Stimulated activated CD8-positive, alpha-beta memory T cell treated with anti-CD3 and anti-CD28 coated beads, Interleukin-4, amount 100 ng/mL, for 48 hours (primary cell): Measurements from ENCODE around the gene SPOCK3.
"Not testable (repeated sequence)": the region's sequence is repeated elsewhere in the genome, so short reads cannot be mapped to it uniquely, and the experiment has no call there.

Experiments used
- DNase-seq: peaks from one replicate; pipeline ENCODE4 v3.0.0-alpha.2; 2020

The SPOCK3 gene

DNA sequence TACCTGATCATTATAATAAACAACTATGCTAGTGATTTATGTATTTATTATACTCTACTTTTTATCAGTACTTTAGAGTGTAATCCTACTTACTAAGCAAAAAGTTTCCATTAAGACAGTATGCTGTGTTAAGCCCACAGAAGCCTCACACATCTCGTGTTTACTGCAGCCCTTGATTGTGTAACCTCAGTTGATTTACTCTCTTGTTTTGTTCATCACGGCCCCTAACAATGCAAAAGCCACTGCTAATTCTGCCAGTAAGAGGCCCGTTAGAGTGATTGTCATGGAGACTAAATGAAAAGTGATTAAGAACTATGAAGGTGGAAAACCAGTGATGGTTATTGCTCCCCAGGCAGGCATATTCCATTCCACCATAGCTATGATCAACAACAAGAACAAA is 436.2 kb downstream of the SPOCK3 start:
- no peak for DNase-seq

DNA sequence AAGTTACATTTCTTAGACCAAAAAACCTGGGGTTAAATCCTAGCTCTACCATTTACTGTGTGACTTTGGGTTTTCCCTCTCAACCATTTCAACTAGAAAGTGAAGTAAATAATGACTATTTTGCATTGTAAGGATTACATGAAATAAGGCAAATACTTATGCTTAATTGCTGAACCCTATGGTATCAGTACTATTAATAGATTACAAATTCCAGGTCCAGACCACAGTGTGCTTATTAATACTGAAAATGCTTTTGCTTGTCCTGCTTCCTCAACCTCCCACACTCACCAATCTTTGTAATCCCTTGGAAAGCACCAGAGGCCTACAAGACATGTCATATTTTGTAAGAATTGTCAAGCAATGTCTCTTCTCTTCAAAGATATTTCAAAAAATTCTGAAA is 456.5 kb downstream of the SPOCK3 start:
- no peak for DNase-seq

DNA sequence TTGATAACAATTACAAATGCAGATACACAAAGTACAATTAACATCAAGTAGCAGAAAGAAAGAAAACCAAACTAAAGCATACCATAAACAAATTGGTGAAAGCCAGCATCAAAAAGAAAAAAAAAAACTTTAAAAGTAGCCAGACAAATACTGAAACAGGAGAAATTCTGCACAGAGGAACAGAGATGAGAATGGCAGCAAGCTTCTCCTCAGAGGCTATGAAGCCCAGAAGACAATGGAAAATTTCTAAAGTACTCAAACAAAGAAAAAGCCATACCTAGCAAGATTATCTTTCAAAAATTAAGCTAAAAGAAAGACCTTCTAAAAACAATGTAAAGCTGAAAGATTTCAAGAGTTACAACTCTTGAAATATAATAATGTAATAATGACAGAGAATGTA is 471.3 kb downstream of the SPOCK3 start:
- no peak for DNase-seq

DNA sequence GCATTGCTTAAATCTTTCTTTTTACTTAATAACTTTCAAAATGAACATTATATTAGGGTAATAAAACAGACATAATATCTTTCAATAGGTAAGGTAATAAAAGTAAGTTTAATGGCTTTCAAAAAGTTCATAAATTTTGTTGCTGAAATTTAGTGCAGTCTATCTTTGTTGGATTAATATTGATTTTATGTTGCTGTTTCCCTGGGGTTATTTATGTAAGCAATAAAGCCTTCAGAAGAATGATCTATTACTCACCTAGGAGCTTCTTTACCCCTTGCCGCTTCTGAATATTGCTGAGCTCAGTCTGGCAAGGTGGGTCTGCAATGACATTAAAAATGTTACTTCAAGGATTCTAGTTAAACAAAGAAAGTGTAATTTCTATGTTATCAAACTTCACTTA is 492.6 kb downstream of the SPOCK3 start:
- DNase-seq = no peak

DNA sequence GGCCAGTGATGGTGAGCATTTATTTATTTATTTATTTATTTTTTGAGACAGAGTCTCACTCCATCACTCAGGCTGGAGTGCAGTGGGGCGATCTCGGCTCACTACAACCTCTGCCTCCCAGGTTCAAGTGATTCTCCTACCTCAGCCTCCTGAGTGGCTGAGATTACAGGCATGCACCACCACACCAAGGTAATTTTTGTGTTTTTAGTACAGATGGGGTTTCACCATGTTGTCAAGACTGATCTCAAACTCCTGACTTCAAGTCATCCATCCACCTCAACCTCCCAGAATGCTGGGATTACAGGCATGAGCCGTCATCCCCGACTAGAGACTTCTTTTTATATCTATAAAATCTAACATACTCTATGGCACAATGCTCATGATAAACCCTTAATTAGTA is 495.1 kb downstream of the SPOCK3 start:
- not testable (repeated sequence) for DNase-seq

DNA sequence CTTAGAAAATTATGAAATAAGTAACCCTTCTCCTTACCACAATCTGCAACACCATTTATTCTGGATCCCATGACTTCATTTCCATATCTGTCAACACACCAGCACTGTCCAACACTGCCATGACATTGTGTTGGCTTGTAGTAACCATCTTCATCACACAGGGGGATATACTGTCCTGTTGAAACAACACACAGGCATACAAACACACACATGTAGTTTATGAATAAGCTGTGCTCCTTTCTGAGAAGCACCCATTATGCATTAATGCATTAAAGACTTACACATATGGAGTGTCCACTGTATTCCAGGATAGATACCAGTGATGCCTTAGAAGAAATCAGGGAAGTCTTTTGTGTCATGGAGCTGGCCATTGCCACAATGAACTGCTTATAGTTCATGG is 496.9 kb downstream of the SPOCK3 start:
- DNase-seq = no peak

DNA sequence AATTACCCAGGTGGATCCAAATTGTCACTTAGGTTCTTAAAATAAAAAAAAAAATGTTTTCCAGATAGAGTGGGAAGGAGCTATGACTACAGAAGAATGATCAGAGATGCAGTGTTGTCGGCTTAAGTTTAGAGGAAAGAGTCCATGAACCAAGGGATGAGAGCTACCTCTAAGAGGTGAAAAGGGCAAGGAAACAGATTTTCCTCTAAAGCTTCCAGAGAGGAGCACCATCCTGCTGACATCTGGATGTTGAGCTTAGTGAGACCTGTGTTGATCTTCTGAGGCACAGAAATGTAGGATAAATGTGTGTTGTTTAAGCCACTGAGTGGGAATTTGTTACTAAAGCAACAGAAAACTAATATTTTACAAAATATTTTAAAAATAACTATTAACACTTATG is 498.7 kb downstream of the SPOCK3 start:
- no peak for DNase-seq

DNA sequence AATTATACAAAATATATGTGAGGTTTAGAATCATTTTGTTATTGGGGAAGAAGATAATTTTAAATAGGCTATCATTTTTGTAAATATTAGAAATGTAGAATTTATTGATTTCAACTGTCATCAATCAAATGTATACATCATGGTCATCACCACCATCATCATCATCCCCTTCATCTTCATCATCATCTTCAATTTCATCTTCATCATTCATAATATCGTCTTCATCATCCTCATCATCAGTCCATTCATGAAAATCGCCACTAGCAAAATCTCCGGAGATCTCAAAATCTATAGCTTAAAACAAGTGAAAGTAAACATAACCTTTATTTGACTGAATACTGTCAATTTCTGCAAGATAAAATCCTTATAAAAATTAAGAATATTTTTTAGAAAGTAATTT is 499.5 kb downstream of the SPOCK3 start:
- DNase-seq = no peak

DNA sequence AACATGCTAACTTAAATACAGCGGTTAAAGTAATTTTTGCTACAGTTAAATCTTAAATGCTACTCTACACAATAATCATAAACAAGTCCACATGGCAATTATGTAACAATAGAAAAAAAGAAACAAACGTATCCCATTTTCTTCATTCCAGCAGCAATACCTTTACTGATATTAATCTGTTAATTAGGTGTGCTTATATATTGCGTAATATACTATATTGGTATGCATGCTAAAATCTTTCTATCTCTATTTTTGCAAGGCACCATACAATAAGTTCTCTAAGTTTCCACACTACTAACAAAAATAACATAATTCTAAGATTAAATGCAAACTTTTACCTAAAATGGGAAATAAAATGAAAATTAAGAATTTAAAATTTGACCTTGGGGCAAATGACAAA is 500.6 kb downstream of the SPOCK3 start:
- DNase-seq = no peak

DNA sequence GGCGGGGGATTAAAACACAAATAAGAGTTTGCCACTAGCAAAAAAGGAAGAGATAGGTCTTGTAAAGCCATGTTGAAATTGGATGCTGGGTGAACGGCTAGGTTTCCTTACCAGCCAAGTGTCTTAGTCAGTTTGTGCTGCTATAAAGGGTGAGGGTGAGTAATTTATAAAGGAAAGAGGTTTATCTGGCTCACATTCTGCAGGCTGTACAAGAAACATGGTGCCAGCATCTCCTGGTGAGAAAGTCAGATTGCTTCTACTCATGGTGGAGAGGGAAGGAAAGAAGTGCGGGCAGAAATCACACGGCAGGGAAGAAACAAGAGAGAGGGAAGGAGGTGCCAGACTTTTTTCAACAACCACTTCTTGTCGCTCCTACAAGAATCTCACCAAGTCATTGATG is 507.5 kb downstream of the SPOCK3 start:
- DNase-seq = no peak

DNA sequence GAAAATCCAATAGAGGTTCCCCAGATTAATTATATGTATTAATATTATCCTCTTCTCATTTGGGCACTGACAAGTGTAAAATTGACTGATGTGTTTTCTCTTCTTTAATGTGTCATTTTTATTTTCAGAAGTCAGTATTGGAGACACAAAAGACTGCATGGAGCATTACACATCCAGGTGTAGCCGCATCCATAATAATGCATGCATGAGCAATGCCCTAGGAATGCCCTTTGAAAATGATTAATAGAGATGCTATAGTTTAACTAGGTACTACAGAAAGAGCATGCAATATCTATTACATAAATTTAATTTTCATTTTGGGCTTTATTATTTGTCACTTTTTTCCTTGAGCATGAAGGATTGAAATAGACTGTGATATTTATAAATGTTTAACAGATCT is 509.9 kb downstream of the SPOCK3 start:
- no peak for DNase-seq

DNA sequence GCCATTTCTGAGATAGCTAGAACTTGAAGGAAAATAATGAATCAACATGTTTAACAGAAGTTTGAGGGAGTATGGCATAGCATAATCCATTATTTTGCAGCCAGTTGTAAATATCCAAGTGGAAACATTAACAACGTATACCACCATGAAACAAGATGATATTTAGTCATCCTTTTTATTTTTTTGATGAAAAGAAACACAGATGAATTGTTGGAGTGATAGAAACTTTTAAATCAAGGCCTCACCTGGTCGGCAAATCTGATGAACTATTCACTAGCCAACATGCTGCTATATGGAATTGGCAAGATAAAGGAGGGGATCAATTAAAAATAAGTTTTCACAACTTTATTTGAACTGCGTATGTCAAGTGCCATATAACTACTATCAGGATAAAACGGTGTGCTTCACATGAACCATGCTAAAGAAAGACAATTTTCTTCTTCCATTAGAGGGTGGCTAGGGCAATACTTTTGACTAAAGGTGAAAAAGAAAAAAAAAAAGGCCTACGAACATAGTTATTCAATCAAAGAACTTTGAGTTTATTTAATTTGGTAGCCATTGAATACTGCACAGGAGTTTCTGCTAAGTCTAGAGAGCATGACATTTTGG is 510.7 kb downstream of the SPOCK3 start:
- DNase-seq = no peak

DNA sequence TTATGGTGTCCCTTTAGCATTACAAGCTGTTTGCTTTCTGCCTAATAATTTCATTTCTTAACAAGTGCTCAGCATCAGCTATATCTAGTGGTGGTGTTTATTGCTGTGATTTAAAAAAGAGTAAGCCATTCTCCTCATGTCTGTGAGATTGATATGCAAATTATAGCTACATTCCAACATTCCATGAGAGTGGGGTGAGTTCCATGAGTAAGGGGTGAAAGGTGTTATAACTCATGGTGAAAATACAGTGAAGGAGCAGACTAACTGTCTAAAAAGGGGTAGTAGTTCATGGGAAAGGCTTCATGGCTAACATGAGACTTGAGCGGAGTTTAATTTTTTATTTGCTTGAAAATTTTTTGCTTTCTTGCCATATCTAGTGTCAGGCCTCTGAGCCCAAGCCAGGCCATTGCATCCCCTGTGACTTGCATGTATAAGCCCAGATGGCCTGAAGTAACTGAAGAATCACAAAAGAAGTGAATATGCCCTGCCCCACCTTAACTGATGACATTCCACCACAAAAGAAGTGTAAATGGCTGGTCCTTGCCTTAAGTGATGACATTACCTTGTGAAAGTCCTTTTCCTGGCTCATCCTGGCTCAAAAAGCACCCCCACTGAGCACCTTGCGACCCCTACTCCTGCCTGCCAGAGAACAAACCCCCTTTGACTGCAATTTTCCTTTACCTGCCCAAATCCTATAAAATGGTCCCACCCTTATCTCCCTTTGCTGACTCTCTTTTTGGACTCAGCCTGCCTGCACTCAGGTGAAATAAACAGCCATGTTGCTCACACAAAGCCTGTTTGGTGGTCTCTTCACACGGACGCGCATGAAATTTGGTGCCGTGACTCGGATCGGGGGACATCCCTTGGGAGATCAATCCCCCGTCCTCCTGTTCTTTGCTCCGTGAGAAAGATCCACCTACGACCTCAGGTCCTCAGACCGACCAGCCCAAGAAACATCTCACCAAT is 518.3 kb downstream of the SPOCK3 start:
- not testable (repeated sequence) for DNase-seq

DNA sequence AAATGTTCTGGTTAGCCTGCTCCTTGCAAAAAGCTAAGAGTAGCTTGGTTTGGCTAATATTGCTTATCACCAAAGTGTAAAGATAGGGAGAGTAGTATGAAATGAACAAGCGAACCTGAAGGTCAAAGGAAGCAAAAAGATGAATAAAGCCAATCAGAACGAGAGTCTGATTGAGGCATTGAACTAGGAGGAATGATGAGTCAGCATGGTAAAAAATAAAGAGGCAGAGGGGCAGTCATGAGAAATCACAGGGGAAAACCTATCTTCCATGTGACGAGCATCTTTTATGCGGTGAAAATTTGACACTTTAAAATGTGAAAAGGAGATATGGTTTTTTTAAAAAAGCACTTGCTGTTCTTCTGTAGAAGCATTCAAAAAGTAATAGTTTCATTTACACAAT is 533.7 kb downstream of the SPOCK3 start:
- no peak for DNase-seq

DNA sequence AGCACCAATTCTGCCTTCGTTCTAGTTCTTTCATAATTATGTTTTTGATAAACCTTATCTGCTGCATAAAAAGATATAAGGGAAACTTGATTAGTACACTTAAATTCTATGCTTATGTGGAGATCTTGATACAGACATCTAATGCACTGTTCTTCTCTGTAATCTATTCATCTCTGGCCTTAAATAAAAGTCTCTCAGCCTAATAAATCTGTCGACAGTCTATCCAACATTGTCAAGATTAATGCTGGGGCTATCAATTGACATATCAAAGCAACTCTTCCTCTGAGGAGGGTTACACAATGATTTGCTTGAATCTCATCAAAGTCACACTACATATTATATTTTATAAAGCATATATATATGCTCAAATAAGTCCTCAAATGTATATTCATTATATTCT is 545.5 kb downstream of the SPOCK3 start:
- no peak for DNase-seq

DNA sequence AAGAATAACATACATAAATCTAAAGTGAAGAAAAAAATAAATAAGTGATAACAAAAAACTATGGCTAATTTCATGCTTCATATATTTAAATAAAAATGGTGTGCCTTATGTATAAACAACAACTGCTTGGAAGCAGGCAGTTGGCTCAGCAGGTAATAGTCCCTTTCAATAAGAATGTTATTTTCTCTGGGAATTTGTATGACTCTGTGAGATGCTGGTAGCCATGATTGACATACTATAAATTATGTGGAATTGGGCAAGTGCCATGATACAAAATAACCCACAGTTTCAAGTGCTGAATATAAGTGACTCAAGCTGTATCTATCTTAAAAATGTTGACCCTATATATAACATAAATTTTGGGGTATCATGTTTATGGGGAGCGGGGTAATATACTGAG is 546.5 kb downstream of the SPOCK3 start:
- DNase-seq = no peak
